HepG2 (cell line): Measurements from ENCODE around the gene MYO10.

Experiments
- ATF6 ChIP-seq: sonication (generic); formaldehyde crosslinking; conservative IDR thresholded peaks from 2 replicates; pipeline ENCODE4 v1.4.0; 2020; ENCODE audit warnings: missing genetic modification reagents
- EP300 ChIP-seq, 3 experiments: sonication (generic) in 1 of 3; formaldehyde crosslinking in 1 of 3; IDR thresholded peaks; 2 replicates each; pipeline versions ENCODE4 v1.5.1 to v1.6.1; 2011 to 2020; ENCODE audit warnings: low read depth in 2 of 3, low read length in 2 of 3, borderline replicate concordance in 1 of 3, improper control_type of control experiment in 1 of 3, mild to moderate bottlenecking in 1 of 3, missing genetic modification reagents in 1 of 3, moderate library complexity in 1 of 3
- HOXA7 ChIP-seq: sonication (generic); formaldehyde crosslinking; IDR thresholded peaks from 2 replicates; pipeline ENCODE4 v1.8.1; 2022; ENCODE audit warnings: mild to moderate bottlenecking, missing genetic modification reagents, moderate library complexity
- NCOR1 ChIP-seq: fragments of 200-600 bp; sonication (generic); IDR thresholded peaks from 2 replicates; pipeline ENCODE4 v1.7.0; 2017; ENCODE audit warnings: antibody characterized with exemption, low read length, borderline replicate concordance
- NFIB ChIP-seq: sonication (generic); formaldehyde crosslinking; IDR thresholded peaks from 2 replicates; pipeline ENCODE4 v1.9.0; 2021; ENCODE audit warnings: missing genetic modification reagents, mild to moderate bottlenecking, borderline replicate concordance
- SMC3 ChIP-seq: IDR thresholded peaks from 2 replicates; pipeline ENCODE4 v1.6.1; 2011; ENCODE audit warnings: low read length, improper control_type of control experiment
- TF ChIP-seq, protein P1 (sequence below): sonication (generic); IDR thresholded peaks from 2 replicates; pipeline ENCODE4 v1.6.1; 2016; ENCODE audit warnings: low read depth, borderline replicate concordance

DNA sequence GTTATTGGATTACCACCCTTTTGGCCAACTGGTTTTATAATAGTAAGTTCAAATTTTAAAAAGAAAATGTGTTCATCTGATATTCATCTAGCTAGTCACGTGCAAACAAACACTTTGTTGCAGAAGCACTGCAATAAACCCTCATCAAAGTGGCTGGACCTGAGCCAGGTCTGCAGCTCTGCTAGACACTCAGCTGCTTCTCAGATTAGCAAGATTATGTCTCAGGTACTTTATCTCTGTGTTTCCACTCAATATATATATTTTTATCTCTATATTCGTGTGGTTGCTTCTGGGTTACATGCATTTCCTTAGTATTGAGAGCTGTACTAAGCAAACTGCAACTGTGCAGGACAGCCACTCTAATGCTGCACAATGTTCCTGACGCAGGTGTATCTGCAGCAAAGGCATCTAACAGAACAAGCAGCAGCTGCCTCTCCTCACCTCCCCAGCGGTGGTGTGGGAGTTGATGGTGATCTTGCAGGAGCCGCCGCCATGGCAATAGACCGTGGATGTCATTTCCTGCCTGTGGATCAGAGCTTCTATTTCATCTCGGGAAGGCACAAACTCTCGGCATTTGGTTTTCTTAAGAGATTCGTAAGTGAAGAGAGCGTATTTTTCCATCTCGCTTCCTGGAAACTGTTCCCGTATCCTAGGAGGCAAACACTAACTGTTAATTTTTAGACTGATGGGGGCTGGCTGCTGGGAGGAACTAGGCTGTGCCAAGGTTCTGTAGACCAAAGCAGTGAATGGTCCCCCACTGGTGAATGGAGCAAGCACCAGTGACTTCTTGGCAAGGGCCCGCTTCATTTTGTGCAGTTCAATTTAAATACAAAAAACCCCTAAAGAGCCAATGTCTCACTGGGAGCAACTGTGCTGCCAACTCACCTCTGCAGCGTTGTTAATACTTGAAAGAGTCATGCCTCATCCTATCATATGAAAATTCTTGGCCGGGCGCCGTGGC is 262.6 kb downstream of the MYO10 start:
- TF ChIP-seq EP300 (IDR thresholded peaks at IDR 0.05; ENCODE audit: low read depth in 2 of 2, low read length in 2 of 2) = no peak
- no peak for TF ChIP-seq EP300 (CRISPR knock-in tag; IDR thresholded peaks at IDR 0.05; ENCODE audit: borderline replicate concordance)
- TF ChIP-seq NFIB = no peak
- TF ChIP-seq HOXA7 = no peak
- no peak for TF ChIP-seq SMC3
- TF ChIP-seq ATF6 (CRISPR knock-in tag) = no peak
- TF ChIP-seq NCOR1 = no peak
- TF ChIP-seq, protein P1, sequence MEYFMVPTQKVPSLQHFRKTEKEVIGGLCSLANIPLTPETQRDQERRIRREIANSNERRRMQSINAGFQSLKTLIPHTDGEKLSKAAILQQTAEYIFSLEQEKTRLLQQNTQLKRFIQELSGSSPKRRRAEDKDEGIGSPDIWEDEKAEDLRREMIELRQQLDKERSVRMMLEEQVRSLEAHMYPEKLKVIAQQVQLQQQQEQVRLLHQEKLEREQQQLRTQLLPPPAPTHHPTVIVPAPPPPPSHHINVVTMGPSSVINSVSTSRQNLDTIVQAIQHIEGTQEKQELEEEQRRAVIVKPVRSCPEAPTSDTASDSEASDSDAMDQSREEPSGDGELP = no peak
